ENCODE data around the gene EMX2. TPM values are rescaled to one million over a fixed set of nuclear protein-coding genes. Genes with fewer than 3 reads are reported as not detected.

Gene EMX2
- total and polyA plus RNA-seq, 2 of the 13 experiments (the other 11 are each of a cell fraction or from before 2014, with no cell fraction given): not detected

GRCh38 chr10:117496616-117497028, 45.9 kb upstream of the EMX2 start (continued):
- TF ChIP-seq DPF2 (CRISPR knock-in tag; IDR thresholded peaks at IDR 0.05; ENCODE audit: borderline replicate concordance, low read depth) (peak; percentile 63; the same call in 1 of the 2 replicates), DNMT3B (CRISPR knock-in tag; conservative IDR thresholded peaks at IDR 0.05) (no peak), TFAP4 (IDR thresholded peaks at IDR 0.05; ENCODE audit: borderline replicate concordance, low read depth) (peak; percentile 78), ZNF552 (CRISPR knock-in tag; IDR thresholded peaks at IDR 0.05; ENCODE audit: borderline replicate concordance) (no peak), TSC22D2 (CRISPR knock-in tag; IDR thresholded peaks at IDR 0.05; ENCODE audit: borderline replicate concordance) (0 out of 2 replicates have a peak, but pooled peaks have one; percentile 18), ETV5 (CRISPR knock-in tag; IDR thresholded peaks at IDR 0.05; ENCODE audit: borderline replicate concordance) (no peak; the same call in 1 of the 2 replicates), ZNF292 (CRISPR knock-in tag; IDR thresholded peaks at IDR 0.05; ENCODE audit: borderline replicate concordance, low read depth) (no peak), TEF (CRISPR knock-in tag; IDR thresholded peaks at IDR 0.05) (no peak), CBFB (CRISPR knock-in tag; IDR thresholded peaks at IDR 0.05) (no peak), SAFB2 (CRISPR knock-in tag; IDR thresholded peaks at IDR 0.05; ENCODE audit: borderline replicate concordance, low read depth) (no peak), ZBTB43 (CRISPR knock-in tag; conservative IDR thresholded peaks at IDR 0.05) (no peak), NRL (CRISPR knock-in tag; IDR thresholded peaks at IDR 0.05; ENCODE audit: borderline replicate concordance) (no peak), ZNF326 (CRISPR knock-in tag; IDR thresholded peaks at IDR 0.05; ENCODE audit: borderline replicate concordance) (no peak), SMAD3 (CRISPR knock-in tag; IDR thresholded peaks at IDR 0.05) (0 out of 2 replicates have a peak, but pooled peaks have one; percentile 16), MAF1 (CRISPR knock-in tag; IDR thresholded peaks at IDR 0.05; ENCODE audit: borderline replicate concordance) (no peak), ZNF619 (CRISPR knock-in tag; IDR thresholded peaks at IDR 0.05) (no peak), GTF2F1 (IDR thresholded peaks at IDR 0.05; ENCODE audit: low read length) (no peak)
- TF ChIP-seq, protein P1, sequence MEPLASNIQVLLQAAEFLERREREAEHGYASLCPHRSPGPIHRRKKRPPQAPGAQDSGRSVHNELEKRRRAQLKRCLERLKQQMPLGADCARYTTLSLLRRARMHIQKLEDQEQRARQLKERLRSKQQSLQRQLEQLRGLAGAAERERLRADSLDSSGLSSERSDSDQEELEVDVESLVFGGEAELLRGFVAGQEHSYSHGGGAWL (CRISPR knock-in tag; IDR thresholded peaks at IDR 0.05): no peak
- TF ChIP-seq, protein P2, sequence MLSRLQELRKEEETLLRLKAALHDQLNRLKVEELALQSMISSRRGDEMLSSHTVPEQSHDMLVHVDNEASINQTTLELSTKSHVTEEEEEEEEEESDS (CRISPR knock-in tag; IDR thresholded peaks at IDR 0.05; ENCODE audit: borderline replicate concordance): peak; percentile 66; the same call in 1 of the 2 replicates
- TF ChIP-seq, protein P3, sequence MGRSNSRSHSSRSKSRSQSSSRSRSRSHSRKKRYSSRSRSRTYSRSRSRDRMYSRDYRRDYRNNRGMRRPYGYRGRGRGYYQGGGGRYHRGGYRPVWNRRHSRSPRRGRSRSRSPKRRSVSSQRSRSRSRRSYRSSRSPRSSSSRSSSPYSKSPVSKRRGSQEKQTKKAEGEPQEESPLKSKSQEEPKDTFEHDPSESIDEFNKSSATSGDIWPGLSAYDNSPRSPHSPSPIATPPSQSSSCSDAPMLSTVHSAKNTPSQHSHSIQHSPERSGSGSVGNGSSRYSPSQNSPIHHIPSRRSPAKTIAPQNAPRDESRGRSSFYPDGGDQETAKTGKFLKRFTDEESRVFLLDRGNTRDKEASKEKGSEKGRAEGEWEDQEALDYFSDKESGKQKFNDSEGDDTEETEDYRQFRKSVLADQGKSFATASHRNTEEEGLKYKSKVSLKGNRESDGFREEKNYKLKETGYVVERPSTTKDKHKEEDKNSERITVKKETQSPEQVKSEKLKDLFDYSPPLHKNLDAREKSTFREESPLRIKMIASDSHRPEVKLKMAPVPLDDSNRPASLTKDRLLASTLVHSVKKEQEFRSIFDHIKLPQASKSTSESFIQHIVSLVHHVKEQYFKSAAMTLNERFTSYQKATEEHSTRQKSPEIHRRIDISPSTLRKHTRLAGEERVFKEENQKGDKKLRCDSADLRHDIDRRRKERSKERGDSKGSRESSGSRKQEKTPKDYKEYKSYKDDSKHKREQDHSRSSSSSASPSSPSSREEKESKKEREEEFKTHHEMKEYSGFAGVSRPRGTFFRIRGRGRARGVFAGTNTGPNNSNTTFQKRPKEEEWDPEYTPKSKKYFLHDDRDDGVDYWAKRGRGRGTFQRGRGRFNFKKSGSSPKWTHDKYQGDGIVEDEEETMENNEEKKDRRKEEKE (IDR thresholded peaks at IDR 0.05): no peak
